ENCODE data around the gene LARGE1. TPM values are rescaled to one million over a fixed set of nuclear protein-coding genes. Genes with fewer than 3 reads are reported as not detected.

LARGE1 gene
- total and polyA plus RNA-seq, 8 donors = 4.1 to 29.3 (median 13.7) TPM

DNA sequence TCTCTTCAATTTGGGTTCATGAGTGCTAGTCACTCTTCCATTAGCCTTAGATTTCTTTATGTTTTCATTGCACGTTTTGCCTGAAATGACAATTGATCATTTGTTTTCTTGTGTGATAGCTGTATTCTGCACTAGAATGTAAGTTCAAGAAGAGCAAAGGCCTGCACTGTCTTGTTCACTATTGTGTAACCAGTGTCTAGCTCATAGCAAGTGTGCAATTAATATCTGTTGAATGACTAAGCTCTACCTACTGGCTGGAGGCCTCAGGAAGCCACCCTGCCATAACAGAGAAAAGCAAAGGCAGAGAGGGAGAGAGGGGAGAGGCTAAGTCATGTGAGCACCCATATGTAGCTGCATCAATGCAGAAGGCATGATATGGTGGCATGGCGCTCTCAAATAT is 569.3 kb downstream of the LARGE1 start:
- H3K36me3 ChIP-seq = no peaks in the 10 kb centered on the region
- DNase-seq = no peak
- H3K27me3 ChIP-seq = no peaks in the 10 kb centered on the region
- TF ChIP-seq, protein P1, sequence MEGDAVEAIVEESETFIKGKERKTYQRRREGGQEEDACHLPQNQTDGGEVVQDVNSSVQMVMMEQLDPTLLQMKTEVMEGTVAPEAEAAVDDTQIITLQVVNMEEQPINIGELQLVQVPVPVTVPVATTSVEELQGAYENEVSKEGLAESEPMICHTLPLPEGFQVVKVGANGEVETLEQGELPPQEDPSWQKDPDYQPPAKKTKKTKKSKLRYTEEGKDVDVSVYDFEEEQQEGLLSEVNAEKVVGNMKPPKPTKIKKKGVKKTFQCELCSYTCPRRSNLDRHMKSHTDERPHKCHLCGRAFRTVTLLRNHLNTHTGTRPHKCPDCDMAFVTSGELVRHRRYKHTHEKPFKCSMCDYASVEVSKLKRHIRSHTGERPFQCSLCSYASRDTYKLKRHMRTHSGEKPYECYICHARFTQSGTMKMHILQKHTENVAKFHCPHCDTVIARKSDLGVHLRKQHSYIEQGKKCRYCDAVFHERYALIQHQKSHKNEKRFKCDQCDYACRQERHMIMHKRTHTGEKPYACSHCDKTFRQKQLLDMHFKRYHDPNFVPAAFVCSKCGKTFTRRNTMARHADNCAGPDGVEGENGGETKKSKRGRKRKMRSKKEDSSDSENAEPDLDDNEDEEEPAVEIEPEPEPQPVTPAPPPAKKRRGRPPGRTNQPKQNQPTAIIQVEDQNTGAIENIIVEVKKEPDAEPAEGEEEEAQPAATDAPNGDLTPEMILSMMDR (IDR thresholded peaks at IDR 0.05) = no peak
- no peak overlapping the region for H3K4me3 ChIP-seq
- intact Hi-C loops (cut with DNase I) = no loop called here
- H3K4me1 ChIP-seq = no peaks in the 10 kb centered on the region
- 87 to 90% methylated on average over 2 of the region's 2 CpGs for WGBS, 2 donors
- no peaks in the 10 kb centered on the region for H3K9me3 ChIP-seq
- no peak for FAIRE-seq
- ATAC-seq = no peak
- H3K27ac ChIP-seq = no peak overlapping the region

DNA sequence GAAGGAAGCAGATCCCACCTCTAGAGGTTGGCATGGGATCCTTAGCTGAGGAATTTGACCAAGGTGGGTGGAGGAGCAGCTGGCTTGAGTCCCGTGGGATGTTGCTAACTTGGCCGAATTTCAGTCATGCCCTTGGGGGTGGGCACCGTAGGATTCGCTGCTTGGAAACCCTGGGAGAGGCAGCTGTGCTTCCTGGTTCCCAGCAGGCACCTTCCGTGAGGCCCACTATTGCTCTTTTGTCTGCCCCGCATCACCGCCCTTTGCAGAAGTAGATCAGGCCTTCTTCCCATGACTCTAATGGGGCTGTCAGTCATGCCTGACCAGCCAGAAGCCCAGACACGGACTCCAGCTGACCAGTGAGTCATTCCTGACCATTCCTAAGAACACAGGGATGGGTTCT is 569.8 kb downstream of the LARGE1 start:
- intact Hi-C loops (cut with DNase I) = no loop called here
- TF ChIP-seq, protein P1 (IDR thresholded peaks at IDR 0.05) = no peak
- Histone ChIP-seq H3K9me3 (no peaks in the 10 kb centered on the region), H3K27ac (no peak overlapping the region), H3K4me1 (no peaks in the 10 kb centered on the region), H3K36me3 (no peaks in the 10 kb centered on the region), H3K27me3 (no peaks in the 10 kb centered on the region), H3K4me3 (no peak overlapping the region)
- DNase-seq (no peak), ATAC-seq (no peak), FAIRE-seq (no peak)
- WGBS, 2 donors = 94 to 96% methylated on average over 8 of the region's 8 CpGs

DNA sequence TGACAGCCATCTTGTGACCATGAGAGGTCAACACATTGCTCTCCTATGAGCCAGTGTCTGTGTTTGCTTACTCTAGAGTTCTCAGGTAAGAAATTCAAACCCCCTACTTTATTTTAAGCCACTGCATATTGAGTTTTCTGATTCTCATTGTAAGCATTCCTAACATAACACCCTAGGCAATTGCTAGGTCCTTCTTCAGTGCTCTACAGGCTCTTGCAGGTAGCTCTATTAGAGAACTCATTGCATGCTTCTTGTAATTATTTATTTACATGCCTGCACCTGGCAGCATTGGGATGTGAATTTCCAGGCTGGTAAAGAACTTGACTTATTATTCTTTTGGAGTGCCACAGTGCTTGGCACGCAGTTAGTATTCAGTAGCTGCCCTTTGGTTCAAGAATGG is 573.3 kb downstream of the LARGE1 start:
- no peaks in the 10 kb centered on the region for H3K36me3 ChIP-seq
- H3K4me3 ChIP-seq = no peak overlapping the region
- H3K27me3 ChIP-seq = no peaks in the 10 kb centered on the region
- ATAC-seq (no peak), DNase-seq (no peak), FAIRE-seq (no peak)
- intact Hi-C loops (cut with DNase I) = no loop called here
- H3K9me3 ChIP-seq = no peaks in the 10 kb centered on the region
- no peak overlapping the region for H3K27ac ChIP-seq
- H3K4me1 ChIP-seq = no peaks in the 10 kb centered on the region
- WGBS, 2 donors = 95 to 98% methylated on average over 1 of the region's 1 CpG
- TF ChIP-seq, protein P1 (IDR thresholded peaks at IDR 0.05) = no peak

DNA sequence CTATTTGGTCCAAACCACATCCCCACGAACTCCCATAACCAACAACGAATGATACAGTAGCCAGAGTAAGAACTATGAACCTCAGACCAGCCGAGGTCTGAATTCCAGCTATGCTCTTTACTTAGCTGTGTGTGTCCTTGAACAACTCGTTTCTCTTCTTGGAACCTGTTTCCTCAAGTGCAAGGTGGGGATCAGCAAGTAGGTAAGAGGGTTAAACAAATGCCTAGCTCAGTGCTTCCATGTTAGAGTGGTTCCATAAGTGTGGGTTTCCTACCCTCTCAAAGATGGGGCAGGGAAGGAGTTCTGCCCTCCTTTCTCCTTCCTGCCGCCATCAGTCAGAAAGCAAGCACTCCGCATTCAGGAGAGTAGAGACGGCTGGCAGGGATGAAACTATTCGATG is 578.7 kb downstream of the LARGE1 start:
- no peak overlapping the region for H3K27ac ChIP-seq
- TF ChIP-seq, protein P1 (IDR thresholded peaks at IDR 0.05) = no peak
- ATAC-seq (no peak), FAIRE-seq (no peak), DNase-seq (no peak)
- intact Hi-C loops (cut with DNase I) = no loop called here
- no peaks in the 10 kb centered on the region for H3K36me3 ChIP-seq
- H3K4me3 ChIP-seq = no peak overlapping the region
- H3K27me3 ChIP-seq = no peaks in the 10 kb centered on the region
- H3K4me1 ChIP-seq = no peaks in the 10 kb centered on the region
- H3K9me3 ChIP-seq = no peaks in the 10 kb centered on the region
- 80 to 83% methylated on average over 8 of the region's 8 CpGs for WGBS, 2 donors

DNA sequence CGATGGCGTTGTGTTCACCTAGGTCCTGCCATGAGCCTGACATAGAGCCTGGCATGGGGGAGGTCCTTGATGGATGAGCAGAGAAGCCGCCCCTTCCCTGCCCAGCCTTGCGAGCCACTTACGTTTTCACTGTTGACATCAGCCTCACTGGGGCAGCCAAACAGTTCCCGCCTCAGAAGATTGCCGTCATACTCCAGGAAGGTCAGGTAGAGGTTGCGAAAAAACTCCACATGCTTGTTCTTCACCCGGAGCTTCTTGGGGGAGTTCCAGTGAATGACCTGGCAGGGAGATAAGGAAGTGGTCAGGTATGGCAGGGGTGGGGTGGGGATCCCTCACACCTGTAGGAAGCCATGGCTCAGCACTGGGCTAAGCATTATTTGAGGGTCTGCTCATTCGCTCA is 582.8 kb downstream of the LARGE1 start:
- WGBS, 2 donors = 74 to 76% methylated on average over 10 of the region's 10 CpGs

More for the DNA sequence above, 582.8 kb downstream of the LARGE1 start:
- Histone ChIP-seq H3K9me3 (no peaks in the 10 kb centered on the region), H3K4me3 (no peak overlapping the region), H3K36me3 (no peaks in the 10 kb centered on the region), H3K4me1 (no peaks in the 10 kb centered on the region), H3K27me3 (no peaks in the 10 kb centered on the region), H3K27ac (peak overlapping the region in 1 of 4 donors; percentile 4)
- TF ChIP-seq, protein P1 (IDR thresholded peaks at IDR 0.05) = no peak
- intact Hi-C loops (cut with DNase I) = no loop called here
- ATAC-seq (peak; percentile 53 to 87 (median 69)), FAIRE-seq (no peak), DNase-seq (peak in 4 of 6 donors; percentile 22 to 40 (median 37))
